ENCODE results near the gene TIMM17A.
"Not testable (repeated sequence)": the region's sequence is repeated elsewhere in the genome, so short reads cannot be mapped to it uniquely, and the experiment has no call there.

Gene TIMM17A

GRCh38 chr1:201958348-201958747 lies 3.0 kb downstream of the TIMM17A start:
- Histone ChIP-seq H3K27me3 (ENCODE audit: insufficient read depth, low read length, poor library complexity) (no peaks in the 10 kb centered on the region), H3K4me1 (ENCODE audit: control insufficient read depth, low read depth, low read length) (no peaks in the 10 kb centered on the region), H2BK15ac (replicated peaks; ENCODE audit: low read depth) (no peak overlapping the region), H2BK120ac (ENCODE audit: low read depth, low read length) (no peak overlapping the region), H3K23ac (ENCODE audit: low read length) (no peak overlapping the region), H2AK5ac (ENCODE audit: low read length) (no peak overlapping the region), H3K27ac (ENCODE audit: low read depth, low read length) (no peak overlapping the region), H3K79me2 (ENCODE audit: control insufficient read depth, insufficient read depth, low read length) (peaks cover 17% of the 10 kb centered on the region), H4K5ac (ENCODE audit: low read length) (no peak overlapping the region), H3K36me3 (ENCODE audit: control insufficient read depth, insufficient read depth, low read length) (peaks cover 2% of the 10 kb centered on the region), H3K4ac (ENCODE audit: low read depth, low read length) (no peak overlapping the region), H3K9ac (ENCODE audit: low read length) (no peak overlapping the region), H3K4me2 (ENCODE audit: low read length) (no peak overlapping the region), H3K4me3 (ENCODE audit: low read length) (no peak overlapping the region), H2BK5ac (ENCODE audit: low read length) (no peak overlapping the region), H3K79me1 (ENCODE audit: low read length) (peaks cover 5% of the 10 kb centered on the region), H3K18ac (ENCODE audit: low read length) (no peak overlapping the region), H3K56ac (ENCODE audit: low read length) (no peak overlapping the region), H4K8ac (ENCODE audit: low read depth, low read length) (no peak overlapping the region)
- DNase-seq: no peak
- WGBS (ENCODE audit: extremely low coverage, insufficient coverage, low lambda C conversion rate): no CpG with 5 or more reads among the region's 5 CpGs

GRCh38 chr1:201962382-201962781 lies 7.1 kb downstream of the TIMM17A start:
- not testable (repeated sequence) for H3K36me3 ChIP-seq (ENCODE audit: control insufficient read depth, insufficient read depth, low read length); H3K27ac ChIP-seq (ENCODE audit: low read depth, low read length)
- WGBS (ENCODE audit: extremely low coverage, insufficient coverage, low lambda C conversion rate): no CpG with 5 or more reads among the region's 10 CpGs

GRCh38 chr1:201964261-201964660 lies 9.0 kb downstream of the TIMM17A start:
- H3K9ac ChIP-seq (ENCODE audit: low read length): no peak overlapping the region
- no peak overlapping the region for H3K27ac ChIP-seq (ENCODE audit: low read depth, low read length)
- WGBS (ENCODE audit: extremely low coverage, insufficient coverage, low lambda C conversion rate): no CpG with 5 or more reads among the region's 1 CpG
- H3K56ac ChIP-seq (ENCODE audit: low read length): no peak overlapping the region
- H3K4ac ChIP-seq (ENCODE audit: low read depth, low read length): no peak overlapping the region
- no peak overlapping the region for H2AK5ac ChIP-seq (ENCODE audit: low read length)
- no peak overlapping the region for H2BK15ac ChIP-seq (replicated peaks; ENCODE audit: low read depth)
- no peak overlapping the region for H3K18ac ChIP-seq (ENCODE audit: low read length)
- no peak overlapping the region for H3K4me2 ChIP-seq (ENCODE audit: low read length)
- no peaks in the 10 kb centered on the region for H3K4me1 ChIP-seq (ENCODE audit: control insufficient read depth, low read depth, low read length)
- H3K27me3 ChIP-seq (ENCODE audit: insufficient read depth, low read length, poor library complexity): no peaks in the 10 kb centered on the region
- H2BK5ac ChIP-seq (ENCODE audit: low read length): no peak overlapping the region
- no peaks in the 10 kb centered on the region for H3K79me1 ChIP-seq (ENCODE audit: low read length)
- no peaks in the 10 kb centered on the region for H3K79me2 ChIP-seq (ENCODE audit: control insufficient read depth, insufficient read depth, low read length)
- H4K5ac ChIP-seq (ENCODE audit: low read length): no peak overlapping the region
- no peak overlapping the region for H3K23ac ChIP-seq (ENCODE audit: low read length)
- no peak overlapping the region for H4K8ac ChIP-seq (ENCODE audit: low read depth, low read length)
- H3K4me3 ChIP-seq (ENCODE audit: low read length): no peak overlapping the region
- peaks cover 4% of the 10 kb centered on the region for H3K36me3 ChIP-seq (ENCODE audit: control insufficient read depth, insufficient read depth, low read length)
- DNase-seq: no peak
- H2BK120ac ChIP-seq (ENCODE audit: low read depth, low read length): no peak overlapping the region

More at GRCh38 chr1:201962382-201962781, 7.1 kb downstream of the TIMM17A start:
- not testable (repeated sequence) for H3K27me3 ChIP-seq (ENCODE audit: insufficient read depth, low read length, poor library complexity); H3K9ac ChIP-seq (ENCODE audit: low read length); H2BK5ac ChIP-seq (ENCODE audit: low read length); H3K56ac ChIP-seq (ENCODE audit: low read length); H3K4me1 ChIP-seq (ENCODE audit: control insufficient read depth, low read depth, low read length); H3K79me2 ChIP-seq (ENCODE audit: control insufficient read depth, insufficient read depth, low read length); H2AK5ac ChIP-seq (ENCODE audit: low read length); H3K79me1 ChIP-seq (ENCODE audit: low read length); H3K4me2 ChIP-seq (ENCODE audit: low read length); H3K4me3 ChIP-seq (ENCODE audit: low read length); H4K5ac ChIP-seq (ENCODE audit: low read length); H2BK15ac ChIP-seq (replicated peaks; ENCODE audit: low read depth); H2BK120ac ChIP-seq (ENCODE audit: low read depth, low read length); H3K18ac ChIP-seq (ENCODE audit: low read length); DNase-seq; H3K4ac ChIP-seq (ENCODE audit: low read depth, low read length); H3K23ac ChIP-seq (ENCODE audit: low read length); H4K8ac ChIP-seq (ENCODE audit: low read depth, low read length)

- H3K27ac ChIP-seq (ENCODE audit: low read depth, low read length): no peak overlapping the region
- H4K8ac ChIP-seq (ENCODE audit: low read depth, low read length): no peak overlapping the region
- H3K36me3 ChIP-seq (ENCODE audit: control insufficient read depth, insufficient read depth, low read length): peaks cover 4% of the 10 kb centered on the region
- no peak for DNase-seq
- H4K5ac ChIP-seq (ENCODE audit: low read length): no peak overlapping the region
- no peak overlapping the region for H3K23ac ChIP-seq (ENCODE audit: low read length)
- H3K18ac ChIP-seq (ENCODE audit: low read length): no peak overlapping the region
- H2BK15ac ChIP-seq (replicated peaks; ENCODE audit: low read depth): no peak overlapping the region
- no peak overlapping the region for H2AK5ac ChIP-seq (ENCODE audit: low read length)
- no peaks in the 10 kb centered on the region for H3K79me2 ChIP-seq (ENCODE audit: control insufficient read depth, insufficient read depth, low read length)
- WGBS (ENCODE audit: extremely low coverage, insufficient coverage, low lambda C conversion rate): no CpG with 5 or more reads among the region's 5 CpGs
- H3K4me1 ChIP-seq (ENCODE audit: control insufficient read depth, low read depth, low read length): no peaks in the 10 kb centered on the region
- no peak overlapping the region for H3K4me2 ChIP-seq (ENCODE audit: low read length)
- no peaks in the 10 kb centered on the region for H3K27me3 ChIP-seq (ENCODE audit: insufficient read depth, low read length, poor library complexity)
- no peak overlapping the region for H3K4ac ChIP-seq (ENCODE audit: low read depth, low read length)
- no peak overlapping the region for H2BK120ac ChIP-seq (ENCODE audit: low read depth, low read length)
- no peak overlapping the region for H3K4me3 ChIP-seq (ENCODE audit: low read length)
- no peak overlapping the region for H2BK5ac ChIP-seq (ENCODE audit: low read length)
- no peak overlapping the region for H3K9ac ChIP-seq (ENCODE audit: low read length)
- no peak overlapping the region for H3K56ac ChIP-seq (ENCODE audit: low read length)
- H3K79me1 ChIP-seq (ENCODE audit: low read length): no peaks in the 10 kb centered on the region
Observed at GRCh38 chr1:201966171-201966570, 10.9 kb downstream of the TIMM17A start.

GRCh38 chr1:201968202-201968925 lies 13.1 kb downstream of the TIMM17A start:
- no peak overlapping the region for H3K23ac ChIP-seq (ENCODE audit: low read length)
- no peak for DNase-seq
- no peaks in the 10 kb centered on the region for H3K79me2 ChIP-seq (ENCODE audit: control insufficient read depth, insufficient read depth, low read length)
- no peak overlapping the region for H3K56ac ChIP-seq (ENCODE audit: low read length)
- no peak overlapping the region for H2BK120ac ChIP-seq (ENCODE audit: low read depth, low read length)
- no peak overlapping the region for H4K5ac ChIP-seq (ENCODE audit: low read length)
- H3K18ac ChIP-seq (ENCODE audit: low read length): no peak overlapping the region
- H2AK5ac ChIP-seq (ENCODE audit: low read length): no peak overlapping the region
- no peak overlapping the region for H3K4me2 ChIP-seq (ENCODE audit: low read length)
- no peak overlapping the region for H2BK5ac ChIP-seq (ENCODE audit: low read length)
- H3K27me3 ChIP-seq (ENCODE audit: insufficient read depth, low read length, poor library complexity): no peaks in the 10 kb centered on the region
- no peak overlapping the region for H3K4me3 ChIP-seq (ENCODE audit: low read length)
- no peak overlapping the region for H4K8ac ChIP-seq (ENCODE audit: low read depth, low read length)
- H3K36me3 ChIP-seq (ENCODE audit: control insufficient read depth, insufficient read depth, low read length): peaks cover 2% of the 10 kb centered on the region
- H3K9ac ChIP-seq (ENCODE audit: low read length): no peak overlapping the region
- no peaks in the 10 kb centered on the region for H3K79me1 ChIP-seq (ENCODE audit: low read length)
- H3K27ac ChIP-seq (ENCODE audit: low read depth, low read length): no peak overlapping the region
- no CpG with 5 or more reads among the region's 16 CpGs for WGBS (ENCODE audit: extremely low coverage, insufficient coverage, low lambda C conversion rate)
- no peak overlapping the region for H3K4ac ChIP-seq (ENCODE audit: low read depth, low read length)
- no peak overlapping the region for H2BK15ac ChIP-seq (replicated peaks; ENCODE audit: low read depth)
- H3K4me1 ChIP-seq (ENCODE audit: control insufficient read depth, low read depth, low read length): no peaks in the 10 kb centered on the region
